Stimulated activated CD4-positive, alpha-beta T cell treated with anti-CD3 and anti-CD28 coated beads, Interleukin-15, amount 100 ng/mL, for 1 hour (primary cell): ENCODE results near the gene CD55.

Experiments used
- DNase-seq, 2 donors: peaks; one replicate each; pipeline ENCODE4 v3.0.0-alpha.2; 2020; ENCODE audit warnings: low read depth in 1 of 2, low spot score in 1 of 2

Gene CD55

DNA sequence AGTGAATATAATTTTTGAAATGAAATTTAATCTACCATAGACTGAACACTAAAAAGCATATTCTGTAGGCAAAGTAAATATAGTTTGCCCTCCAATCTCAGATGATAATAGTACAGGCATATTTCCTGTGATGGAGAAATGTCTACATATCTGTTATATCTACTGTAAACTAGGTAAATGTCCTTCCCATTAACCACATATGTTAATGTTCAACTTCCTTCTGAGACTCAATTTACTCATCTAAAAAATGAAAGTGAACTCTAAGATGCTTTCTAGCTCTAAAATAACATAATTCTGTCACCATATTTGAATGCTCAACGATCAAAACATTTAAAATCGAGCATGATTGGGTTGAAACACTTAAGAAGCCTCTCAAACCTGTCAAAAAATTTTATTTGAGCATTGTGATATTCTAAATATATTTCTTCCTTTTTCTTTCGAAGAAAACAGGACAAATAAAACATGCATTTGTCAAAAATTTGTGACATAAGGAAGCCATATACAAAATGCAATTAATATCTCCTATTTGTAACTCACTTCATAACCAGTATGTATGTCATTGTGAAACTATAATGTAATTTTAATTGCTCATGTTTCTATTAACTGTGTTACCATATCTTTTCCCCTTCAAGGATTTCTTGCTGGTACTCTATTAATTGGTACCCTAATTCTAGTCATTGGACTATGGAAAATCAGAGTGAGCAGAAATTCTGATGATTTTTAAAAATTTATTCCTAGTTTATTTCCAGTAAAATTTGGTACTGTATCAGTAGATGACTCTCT lies 34.2 kb downstream of the CD55 start:
- DNase-seq = no peak

DNA sequence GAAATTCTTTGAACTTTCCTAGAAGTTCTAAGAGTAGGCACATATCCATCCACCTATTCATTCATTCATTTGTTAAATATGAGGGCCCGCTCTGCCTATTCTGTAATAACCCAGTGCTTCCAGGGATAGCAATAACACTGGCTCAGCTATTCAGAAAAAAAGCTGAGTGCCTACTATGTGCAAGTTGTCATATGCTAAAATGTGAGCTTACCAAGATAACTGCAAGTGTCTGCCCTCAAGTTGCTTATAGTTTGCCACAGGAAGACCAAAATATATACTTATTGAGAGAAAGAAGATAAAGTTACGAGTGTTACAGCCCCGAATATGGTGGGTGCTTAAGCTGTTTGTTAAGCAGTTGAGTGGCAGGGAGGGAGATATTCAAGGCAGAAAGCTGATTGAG lies 39.6 kb downstream of the CD55 start:
- no peak for DNase-seq

DNA sequence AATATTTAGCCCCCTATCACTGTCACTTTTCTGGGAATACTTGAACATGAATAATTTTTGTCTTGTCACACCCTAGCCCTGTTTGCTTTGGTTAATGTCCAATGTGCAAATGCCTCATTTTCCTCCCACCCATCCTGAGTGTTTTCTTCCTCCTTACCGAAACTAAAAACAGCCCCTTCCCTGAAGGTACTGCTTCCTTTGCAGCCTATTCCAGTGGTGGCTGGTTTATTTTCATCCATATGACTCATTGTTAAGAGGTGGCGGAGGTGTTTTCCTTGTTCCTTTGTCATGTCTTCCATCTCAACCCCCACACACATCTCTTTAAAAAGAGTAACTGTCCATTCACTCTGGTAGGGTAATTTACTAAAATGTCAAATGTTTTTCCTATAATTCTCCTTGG lies 40.4 kb downstream of the CD55 start:
- DNase-seq = no peak

DNA sequence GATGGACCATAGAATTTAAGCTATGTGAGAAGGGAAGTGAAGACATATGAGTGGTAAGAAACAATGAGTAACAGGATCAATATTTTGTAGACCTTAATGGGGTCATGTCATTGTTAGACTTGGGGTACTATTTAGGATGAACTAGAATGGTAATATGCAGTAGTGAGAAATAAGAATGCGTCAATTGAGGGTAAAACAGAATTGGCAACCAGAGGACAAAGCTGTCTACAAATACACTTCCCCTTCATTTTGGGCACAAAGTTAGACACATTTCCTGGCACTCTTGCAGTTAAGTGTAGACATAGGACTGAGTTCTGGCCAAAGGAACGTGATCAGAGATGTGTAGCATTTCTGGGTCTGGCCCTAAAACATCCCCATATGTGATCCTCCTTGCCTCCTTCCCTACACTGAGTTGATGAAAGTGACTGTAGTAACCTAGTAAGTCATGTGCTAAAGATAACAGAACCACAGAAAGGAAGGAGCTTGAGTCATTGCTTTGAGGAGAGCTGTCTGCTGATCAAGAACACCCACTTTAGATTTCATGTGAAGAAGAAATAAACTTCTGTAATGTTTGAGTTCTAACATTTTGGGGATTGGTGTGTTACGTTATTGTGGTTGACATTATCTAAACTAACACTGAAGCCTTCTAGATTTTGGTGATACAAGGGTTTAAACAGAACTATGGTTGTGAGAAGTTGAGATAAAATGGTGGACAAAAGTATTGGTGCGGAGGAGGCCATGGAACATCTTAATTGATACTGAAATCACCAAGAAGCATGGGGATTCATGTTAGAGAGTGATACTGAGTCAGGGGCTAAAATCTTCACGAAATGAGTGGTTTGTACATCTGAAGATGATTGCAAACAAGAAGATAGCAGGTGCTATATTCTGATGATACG lies 41.7 kb downstream of the CD55 start:
- DNase-seq = no peak

DNA sequence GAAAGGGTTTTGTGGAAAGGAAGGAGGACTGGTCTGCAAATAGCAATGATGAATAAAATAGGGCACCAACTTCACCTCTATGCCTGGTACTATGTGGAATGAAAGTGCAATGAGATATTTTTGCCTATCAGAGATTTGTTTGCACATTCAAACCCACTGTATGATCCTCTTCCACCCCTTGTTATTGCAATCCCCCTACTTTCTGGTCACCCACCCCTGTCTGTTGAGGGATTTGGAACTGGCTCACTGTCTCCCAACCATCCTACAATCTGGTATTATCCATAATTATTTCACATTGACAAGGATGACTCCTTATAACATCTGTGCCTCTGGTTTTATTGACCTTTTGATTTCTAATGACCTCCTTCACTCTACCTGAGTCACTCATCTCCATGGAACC lies 42.4 kb downstream of the CD55 start:
- no peak for DNase-seq

GRCh38 chr1:207364614-207365013 lies 43.1 kb downstream of the CD55 start:
- DNase-seq = no peak

GRCh38 chr1:207365063-207365462 lies 43.6 kb downstream of the CD55 start:
- no peak for DNase-seq

- no peak for DNase-seq
Measured at GRCh38 chr1:207366022-207366421, 44.5 kb downstream of the CD55 start.

DNA sequence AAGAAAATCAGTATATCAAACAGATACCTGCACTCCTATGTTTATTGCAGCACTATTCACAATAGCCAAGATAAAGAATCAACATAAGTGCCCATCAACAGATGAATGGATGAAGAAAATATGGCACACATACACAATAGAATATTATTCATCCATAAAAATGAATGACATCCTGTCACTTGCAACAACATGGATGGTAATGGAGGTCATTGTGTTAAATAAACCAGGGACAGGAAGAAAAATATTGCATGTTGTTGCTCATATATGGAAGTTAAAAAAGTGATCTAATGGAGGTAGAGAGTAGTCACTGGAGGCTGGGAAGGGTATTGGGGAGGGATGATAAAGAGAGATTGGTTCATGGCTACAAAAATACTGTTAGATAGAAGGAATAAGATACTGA lies 67.2 kb downstream of the CD55 start:
- DNase-seq = no peak

- no peak for DNase-seq
Measured at GRCh38 chr1:207389728-207390464, 68.4 kb downstream of the CD55 start.

DNA sequence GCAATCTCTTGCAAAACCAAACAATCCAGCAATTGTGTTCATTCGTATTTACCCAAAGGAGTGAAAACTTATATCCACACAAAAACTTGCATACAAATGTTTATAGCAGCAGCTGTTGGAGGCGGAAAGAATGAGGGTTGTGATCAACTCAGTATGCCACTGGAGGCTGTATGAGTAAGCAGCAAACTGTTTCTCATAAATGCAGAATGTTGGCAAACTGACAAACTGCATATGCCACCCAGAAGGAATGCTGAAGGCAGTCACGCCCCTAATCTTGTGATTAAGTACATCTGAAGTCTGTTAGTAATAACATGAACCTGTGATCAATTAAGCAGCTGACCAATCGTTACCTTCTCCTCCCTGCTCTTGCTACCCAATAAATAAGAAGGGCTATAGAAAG lies 72.1 kb downstream of the CD55 start:
- DNase-seq = no peak

- DNase-seq = no peak
Measured at GRCh38 chr1:207396168-207396746, 74.8 kb downstream of the CD55 start.

DNA sequence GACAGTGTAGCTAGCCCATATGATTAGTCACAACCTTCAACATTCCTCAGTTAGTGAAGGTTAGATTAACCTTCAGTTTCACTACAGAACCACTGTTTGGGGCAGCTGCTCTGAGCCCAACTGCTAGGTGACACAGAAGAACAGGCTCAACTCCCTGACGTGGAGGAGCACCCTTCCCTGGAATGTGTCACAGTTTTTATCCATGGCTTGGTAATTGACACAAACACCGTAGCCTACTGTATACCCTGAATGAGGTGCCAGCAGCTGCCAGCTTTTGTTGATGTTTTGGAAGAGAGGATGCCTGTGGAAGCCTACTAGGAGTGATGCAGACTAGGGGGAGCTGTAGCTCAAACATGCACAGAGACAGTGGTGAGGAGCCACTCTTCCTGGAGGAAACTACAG lies 76.0 kb downstream of the CD55 start:
- no peak for DNase-seq

- DNase-seq = no peak
Measured at GRCh38 chr1:207398986-207399385, 77.5 kb downstream of the CD55 start.

DNA sequence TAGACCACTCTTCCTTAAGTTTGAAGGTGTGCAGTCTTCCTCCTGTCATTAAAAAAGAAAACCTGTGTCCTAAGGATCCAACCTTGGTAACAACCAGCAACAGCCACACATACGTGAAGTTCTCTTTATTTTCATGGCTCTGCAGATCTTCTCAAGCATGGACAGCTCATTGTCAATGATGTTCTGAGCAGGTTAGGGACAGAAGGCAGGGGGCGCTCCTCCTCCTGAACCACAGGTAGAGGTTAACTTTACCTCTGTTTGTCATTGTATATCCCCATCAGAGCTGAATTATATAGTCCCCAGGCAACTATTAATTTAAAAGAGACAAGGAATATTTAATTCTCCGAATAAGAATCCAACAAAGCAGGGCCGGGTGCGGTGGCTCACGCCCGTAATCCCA lies 80.1 kb downstream of the CD55 start:
- no peak for DNase-seq

- no peak for DNase-seq
Measured at GRCh38 chr1:207402744-207403143, 81.3 kb downstream of the CD55 start.

DNA sequence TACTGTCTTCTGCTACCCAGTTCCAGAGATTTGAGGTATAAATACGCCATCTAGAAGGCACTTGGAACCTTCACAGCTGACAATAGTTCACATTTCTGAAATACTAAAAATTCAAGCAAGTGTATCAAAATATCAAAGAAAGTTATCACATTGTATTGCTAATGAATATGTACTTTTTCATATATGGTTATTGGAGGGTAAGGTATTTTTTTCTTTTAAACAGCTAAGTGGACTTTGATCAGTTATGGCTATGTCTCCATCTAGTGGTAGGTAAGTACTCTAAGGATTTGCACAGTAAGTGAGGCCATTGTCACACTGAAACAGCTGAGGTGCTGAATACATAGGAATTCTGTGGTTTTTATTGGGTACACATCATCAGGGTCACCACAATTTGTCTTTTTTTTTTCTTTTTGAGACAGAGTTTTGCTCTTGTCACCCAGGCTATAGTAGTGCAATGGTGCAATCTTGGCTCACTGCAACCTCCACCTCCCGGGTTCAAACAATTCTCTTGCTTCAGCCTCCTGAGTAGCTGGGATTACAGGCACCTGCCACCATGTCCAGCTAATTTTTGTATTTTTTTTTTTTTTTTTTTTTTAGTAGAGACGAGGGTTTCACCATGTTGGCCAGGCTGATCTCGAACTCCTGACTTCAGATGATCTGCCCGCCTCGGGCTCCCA lies 83.5 kb downstream of the CD55 start:
- DNase-seq = no peak

DNA sequence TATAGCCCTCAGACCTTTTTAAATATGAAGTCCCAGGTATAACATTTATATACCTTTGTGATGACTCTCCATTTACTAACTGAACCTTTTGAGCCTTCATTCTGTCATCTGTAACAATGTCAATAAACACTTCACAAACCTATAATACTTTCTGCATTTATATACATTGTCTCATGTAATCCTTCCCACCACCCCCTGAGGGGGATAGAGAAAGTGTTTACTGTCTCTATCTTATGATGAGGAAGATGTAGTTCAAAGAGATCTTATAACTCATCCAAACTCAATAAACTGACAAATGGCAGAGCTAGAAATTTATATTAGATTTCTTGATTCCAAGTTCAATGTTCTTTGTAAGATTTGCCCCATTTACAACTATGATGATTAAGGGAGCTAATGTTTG lies 84.3 kb downstream of the CD55 start:
- no peak for DNase-seq

DNA sequence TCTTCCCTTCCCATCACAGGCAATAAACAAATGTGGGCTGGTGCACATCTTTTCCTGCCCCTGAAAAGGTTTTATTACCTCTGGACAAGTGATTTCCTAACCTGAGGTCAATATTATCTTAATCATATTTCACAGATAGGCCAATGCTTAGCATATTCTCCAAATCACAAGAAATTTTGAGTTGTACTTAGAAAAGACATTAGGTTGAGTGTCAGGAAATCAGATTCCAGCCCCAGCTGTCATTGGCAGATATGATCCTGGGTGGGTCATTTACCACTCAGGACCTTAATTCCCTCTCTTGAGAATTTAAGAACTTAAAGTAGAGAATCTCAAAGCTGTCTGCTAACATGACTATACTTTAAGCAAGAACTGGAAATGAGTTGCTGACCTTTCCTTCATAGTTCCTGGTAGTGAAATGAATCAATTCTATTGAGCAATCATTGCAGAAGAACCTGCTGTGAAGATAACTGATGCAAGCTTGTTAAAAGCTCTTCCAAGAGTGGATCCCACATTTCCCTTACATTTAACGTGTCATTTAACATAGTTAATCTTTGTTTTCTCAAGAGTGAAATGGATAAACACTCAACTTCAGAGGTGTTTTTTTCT lies 86.3 kb downstream of the CD55 start:
- DNase-seq = no peak
